ENCODE data around the gene CYP51A1. TPM values are rescaled to one million over a fixed set of nuclear protein-coding genes. Genes with fewer than 3 reads are reported as not detected.

The CYP51A1 gene
- total RNA-seq, 1 experiment from 2014 or later: 89.0 TPM

DNA sequence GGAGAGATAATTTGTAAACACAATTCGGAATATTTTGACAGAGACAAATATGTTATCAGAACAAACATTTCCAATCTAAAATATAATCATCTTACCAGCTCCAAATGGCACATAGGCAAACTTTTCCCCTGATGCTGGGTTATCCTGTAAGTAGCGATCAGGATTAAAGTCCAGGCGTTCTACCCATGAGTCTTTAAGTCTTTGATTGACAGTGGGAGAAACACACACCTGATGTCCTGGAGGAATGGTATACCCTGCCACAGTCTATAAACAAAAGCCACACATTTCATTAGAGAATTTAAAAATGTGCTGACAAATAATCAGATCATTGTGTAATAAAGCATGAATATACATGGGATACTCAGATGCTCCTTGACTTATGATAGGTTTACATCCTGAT lies 17.3 kb downstream of the CYP51A1 start:
- H3K79me2 ChIP-seq (ENCODE audit: low read depth): peaks cover 22% of the 10 kb centered on the region
- no peak for TF ChIP-seq EZH2 (IDR thresholded peaks at IDR 0.05; ENCODE audit: low read depth)
- TF ChIP-seq, protein P1, sequence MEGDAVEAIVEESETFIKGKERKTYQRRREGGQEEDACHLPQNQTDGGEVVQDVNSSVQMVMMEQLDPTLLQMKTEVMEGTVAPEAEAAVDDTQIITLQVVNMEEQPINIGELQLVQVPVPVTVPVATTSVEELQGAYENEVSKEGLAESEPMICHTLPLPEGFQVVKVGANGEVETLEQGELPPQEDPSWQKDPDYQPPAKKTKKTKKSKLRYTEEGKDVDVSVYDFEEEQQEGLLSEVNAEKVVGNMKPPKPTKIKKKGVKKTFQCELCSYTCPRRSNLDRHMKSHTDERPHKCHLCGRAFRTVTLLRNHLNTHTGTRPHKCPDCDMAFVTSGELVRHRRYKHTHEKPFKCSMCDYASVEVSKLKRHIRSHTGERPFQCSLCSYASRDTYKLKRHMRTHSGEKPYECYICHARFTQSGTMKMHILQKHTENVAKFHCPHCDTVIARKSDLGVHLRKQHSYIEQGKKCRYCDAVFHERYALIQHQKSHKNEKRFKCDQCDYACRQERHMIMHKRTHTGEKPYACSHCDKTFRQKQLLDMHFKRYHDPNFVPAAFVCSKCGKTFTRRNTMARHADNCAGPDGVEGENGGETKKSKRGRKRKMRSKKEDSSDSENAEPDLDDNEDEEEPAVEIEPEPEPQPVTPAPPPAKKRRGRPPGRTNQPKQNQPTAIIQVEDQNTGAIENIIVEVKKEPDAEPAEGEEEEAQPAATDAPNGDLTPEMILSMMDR (conservative IDR thresholded peaks at IDR 0.05): no peak

GRCh38 chr7:92115821-92116220 lies 18.5 kb downstream of the CYP51A1 start:
- POLR2A ChIA-PET (ENCODE audit: unreplicated experiment): interaction anchor here (0.6 kb wide), 1 partner anchor 10 kb away, joined by 6 read pairs; no protein-coding TSS in a partner anchor
- Histone ChIP-seq H4K20me1 (ENCODE audit: insufficient read depth) (peaks cover 17% of the 10 kb centered on the region), H3K27me3 (ENCODE audit: insufficient read depth, low read depth) (no peaks in the 10 kb centered on the region), H3K9me3 (ENCODE audit: insufficient read depth, low read depth) (no peaks in the 10 kb centered on the region), H3F3A (ENCODE audit: insufficient read depth, low read depth) (peaks cover 9% of the 10 kb centered on the region; the same call in 1 of the 2 replicates), H3K27ac (no peak overlapping the region), H3K4me2 (no peak overlapping the region), H3K79me2 (ENCODE audit: low read depth) (peaks cover 22% of the 10 kb centered on the region), H3K4me1 (replicated peaks; ENCODE audit: insufficient read depth) (no peaks in the 10 kb centered on the region), H3K4me3 (no peak overlapping the region), H3K36me3 (ENCODE audit: low read depth) (peaks cover 37% of the 10 kb centered on the region), H2AFZ (no peak overlapping the region), H3K9me2 (ENCODE audit: insufficient read depth) (no peaks in the 10 kb centered on the region)
- BruUV-seq (replicated peaks): no TSS peak
- CTCF ChIA-PET: no interaction called here
- no peak for DNase-seq
- TF ChIP-seq EZH2 (IDR thresholded peaks at IDR 0.05; ENCODE audit: low read depth): no peak
- TF ChIP-seq, protein P1 (conservative IDR thresholded peaks at IDR 0.05): no peak
- intact Hi-C loops (cut with micrococcal nuclease; ENCODE audit: unreplicated experiment): no loop called here

More for the DNA sequence above, 17.3 kb downstream of the CYP51A1 start:
- H3K36me3 ChIP-seq (ENCODE audit: low read depth): peaks cover 44% of the 10 kb centered on the region
- H3K4me1 ChIP-seq (replicated peaks; ENCODE audit: insufficient read depth): no peaks in the 10 kb centered on the region
- CTCF ChIA-PET: no interaction called here
- H3K9me2 ChIP-seq (ENCODE audit: insufficient read depth): no peaks in the 10 kb centered on the region
- intact Hi-C loops (cut with micrococcal nuclease; ENCODE audit: unreplicated experiment): no loop called here
- H3F3A ChIP-seq (ENCODE audit: insufficient read depth, low read depth): peaks cover 9% of the 10 kb centered on the region; the same call in 1 of the 2 replicates
- no peak overlapping the region for H3K27ac ChIP-seq
- peaks cover 18% of the 10 kb centered on the region for H4K20me1 ChIP-seq (ENCODE audit: insufficient read depth)
- no peaks in the 10 kb centered on the region for H3K27me3 ChIP-seq (ENCODE audit: insufficient read depth, low read depth)
- no TSS peak for BruUV-seq (replicated peaks)
- no peak overlapping the region for H2AFZ ChIP-seq
- no peaks in the 10 kb centered on the region for H3K9me3 ChIP-seq (ENCODE audit: insufficient read depth, low read depth)
- H3K4me2 ChIP-seq: no peak overlapping the region
- H3K4me3 ChIP-seq: no peak overlapping the region
- POLR2A ChIA-PET (ENCODE audit: unreplicated experiment): no interaction called here
- no peak for DNase-seq

DNA sequence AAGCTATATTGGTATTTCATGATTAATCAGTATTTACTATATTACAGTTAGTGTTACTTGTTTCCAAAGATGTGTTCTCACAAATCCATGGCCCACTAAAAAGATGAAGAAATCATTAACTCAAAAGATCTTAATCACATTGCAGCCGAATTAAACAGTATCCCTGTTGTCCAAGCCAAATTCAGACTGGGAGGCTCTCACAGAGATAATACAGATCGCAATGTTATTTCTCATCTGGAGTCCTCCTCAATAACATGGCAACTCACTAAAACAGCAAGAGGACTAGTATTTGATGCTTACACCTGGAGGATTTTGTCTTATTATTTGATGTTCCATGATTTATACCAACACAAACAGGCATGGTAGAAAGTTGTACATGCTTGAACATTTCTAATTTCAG lies 23.4 kb downstream of the CYP51A1 start:
- Histone ChIP-seq H3K9me2 (ENCODE audit: insufficient read depth) (no peaks in the 10 kb centered on the region), H3K79me2 (ENCODE audit: low read depth) (no peaks in the 10 kb centered on the region), H2AFZ (no peak overlapping the region), H3F3A (ENCODE audit: insufficient read depth, low read depth) (peaks cover 12% of the 10 kb centered on the region; the same call in 1 of the 2 replicates), H3K4me1 (replicated peaks; ENCODE audit: insufficient read depth) (no peaks in the 10 kb centered on the region), H3K27me3 (ENCODE audit: insufficient read depth, low read depth) (no peaks in the 10 kb centered on the region), H3K36me3 (ENCODE audit: low read depth) (peaks cover 25% of the 10 kb centered on the region), H3K27ac (no peak overlapping the region), H3K4me2 (no peak overlapping the region), H4K20me1 (ENCODE audit: insufficient read depth) (no peaks in the 10 kb centered on the region), H3K9me3 (ENCODE audit: insufficient read depth, low read depth) (no peaks in the 10 kb centered on the region), H3K4me3 (no peak overlapping the region)
- ChIA-PET POLR2A (ENCODE audit: unreplicated experiment) (no interaction called here), CTCF (no interaction called here)
- TF ChIP-seq, protein P1 (conservative IDR thresholded peaks at IDR 0.05): no peak
- no peak for TF ChIP-seq EZH2 (IDR thresholded peaks at IDR 0.05; ENCODE audit: low read depth)
- intact Hi-C loops (cut with micrococcal nuclease; ENCODE audit: unreplicated experiment): no loop called here
- no TSS peak for BruUV-seq (replicated peaks)
- DNase-seq: no peak
